SK-N-SH (cell line): Measurements from ENCODE around the gene POLN. TPM values are rescaled to one million over a fixed set of nuclear protein-coding genes. Genes with fewer than 3 reads are reported as not detected.

ENCODE experiments used
- CTCF ChIA-PET: fragments of 300-600, 350-600 bp; formaldehyde crosslinking; extraction: SDS; loops from one replicate; lab custom pipeline; 2021; lab: Yijun Ruan, JAX
- POLR2A ChIA-PET: fragments of 350-600 bp; sonication (Branson Sonifier 250); formaldehyde crosslinking; extraction: SDS; loops from one replicate; lab custom pipeline; 2020; ENCODE audit warnings: antibody characterized with exemption, inconsistent platforms; lab: Yijun Ruan, JAX
- DNase-seq: peaks from one replicate; pipeline ENCODE4 v3.0.0; 2012
- H2AFZ ChIP-seq: fragments of 200-600 bp; sonication (generic); 2 replicates; pipeline ENCODE4 v1.8.1; 2016; ENCODE audit warnings: antibody characterized with exemption, mild to moderate bottlenecking, low read depth
- H3F3A ChIP-seq: fragments of 200-600 bp; sonication (generic); replicated peaks from 2 replicates; pipeline ENCODE3; 2016; ENCODE audit warnings: antibody characterized with exemption, mild to moderate bottlenecking; ENCODE audit not compliant: insufficient read depth
- H3K27ac ChIP-seq, 2 experiments: fragments of 200-500 bp in 1 of 2; fragments of 200-600 bp in 1 of 2; sonication (Bioruptor generic) in 1 of 2; sonication (generic), shearing (Covaris generic) in 1 of 2; 2 replicates each; pipeline versions ENCODE4 v1.5.1 to v1.6.1; 2014 to 2016; ENCODE audit warnings: low read depth in 2 of 2, inconsistent platforms in 1 of 2, low read length in 1 of 2, mild to moderate bottlenecking in 1 of 2, mixed read lengths in 1 of 2
- H3K27me3 ChIP-seq: fragments of 200-600 bp; sonication (generic), shearing (Covaris generic); 2 replicates; pipeline ENCODE4 v1.6.1; 2016; ENCODE audit warnings: mixed run types; ENCODE audit not compliant: insufficient read depth
- H3K36me3 ChIP-seq, 2 experiments: fragments of 200-500 bp in 1 of 2; fragments of 200-600 bp in 1 of 2; sonication (Bioruptor generic) in 1 of 2; sonication (generic) in 1 of 2; replicated peaks in 1 of 2; 2 replicates each; pipeline versions ENCODE3 to v1.5.1; 2014 to 2016; ENCODE audit warnings: low read length in 1 of 2, mild to moderate bottlenecking in 1 of 2; ENCODE audit not compliant: insufficient read depth in 2 of 2, control insufficient read depth in 1 of 2
- H3K4me1 ChIP-seq, 2 experiments: fragments of 200-500 bp in 1 of 2; fragments of 200-600 bp in 1 of 2; sonication (Bioruptor generic) in 1 of 2; sonication (generic), shearing (Covaris generic) in 1 of 2; 2 replicates each; pipeline versions ENCODE4 v1.5.1 to v1.6.1; 2014 to 2016; ENCODE audit warnings: low read depth in 1 of 2, low read length in 1 of 2, mixed run types in 1 of 2; ENCODE audit not compliant: insufficient read depth in 2 of 2, control insufficient read depth in 1 of 2
- H3K4me2 ChIP-seq: fragments of 200-600 bp; sonication (generic), shearing (Covaris generic); 2 replicates; pipeline ENCODE4 v1.6.1; 2017; ENCODE audit warnings: mixed run types
- H3K4me3 ChIP-seq, 2 experiments: fragments of 200-500 bp in 1 of 2; fragments of 200-600 bp in 1 of 2; sonication (Bioruptor generic) in 1 of 2; sonication (generic), shearing (Covaris generic) in 1 of 2; 2 replicates each; pipeline versions ENCODE4 v1.5.1 to v1.8.1; 2014 to 2016; ENCODE audit warnings: low read depth in 2 of 2, inconsistent platforms in 1 of 2, low read length in 1 of 2, mild to moderate bottlenecking in 1 of 2, mixed read lengths in 1 of 2, moderate library complexity in 1 of 2
- H3K79me2 ChIP-seq: fragments of 200-600 bp; sonication (generic); 2 replicates; pipeline ENCODE4 v1.8.1; 2017; ENCODE audit warnings: mild to moderate bottlenecking; ENCODE audit not compliant: insufficient read depth
- H3K9ac ChIP-seq: fragments of 200-600 bp; sonication (generic); 2 replicates; pipeline ENCODE4 v1.6.1; 2017; ENCODE audit warnings: mixed run types
- H3K9me2 ChIP-seq: fragments of 200-600 bp; sonication (generic); 2 replicates; pipeline ENCODE4 v1.6.1; 2017; ENCODE audit warnings: mixed run types
- H3K9me3 ChIP-seq: fragments of 200-600 bp; sonication (generic); 2 replicates; pipeline ENCODE4 v1.6.1; 2017; ENCODE audit warnings: mixed run types, mild to moderate bottlenecking, moderate library complexity
- H4K20me1 ChIP-seq: fragments of 200-600 bp; sonication (generic); 2 replicates; pipeline ENCODE4 v1.6.1; 2017; ENCODE audit warnings: mild to moderate bottlenecking, mixed run types; ENCODE audit not compliant: insufficient read depth
- CHD2 ChIP-seq: fragments of 150-350 bp; IDR thresholded peaks from 2 replicates; pipeline ENCODE4 v1.6.1; 2018; ENCODE audit warnings: low read length; ENCODE audit not compliant: partially characterized antibody
- CTCF ChIP-seq: fragments of 200-600 bp; sonication (generic); IDR thresholded peaks from 2 replicates; pipeline ENCODE4 v1.6.1; 2017; ENCODE audit warnings: antibody characterized with exemption, mild to moderate bottlenecking, moderate library complexity
- EP300 ChIP-seq, 2 experiments: IDR thresholded peaks; 2 replicates each; pipeline versions ENCODE4 v1.4.0 to v1.6.1; 2012; ENCODE audit warnings: borderline replicate concordance in 1 of 2, low read depth in 1 of 2, low read length in 1 of 2
- GATA2 ChIP-seq: sonication (generic); formaldehyde crosslinking; IDR thresholded peaks from 2 replicates; pipeline ENCODE4 v1.5.0; 2020; ENCODE audit warnings: mild to moderate bottlenecking, missing genetic modification reagents
- NRF1 ChIP-seq: IDR thresholded peaks from 2 replicates; pipeline ENCODE4 v1.6.1; 2012; ENCODE audit warnings: low read depth, mild to moderate bottlenecking, low read length
- RAD21 ChIP-seq: IDR thresholded peaks from 2 replicates; pipeline ENCODE4 v1.6.1; 2012; ENCODE audit warnings: mild to moderate bottlenecking, low read length
- RCOR1 ChIP-seq: fragments of 150-350 bp; IDR thresholded peaks from 2 replicates; pipeline ENCODE4 v1.6.1; 2017; ENCODE audit warnings: antibody characterized with exemption, low read length
- RXRA ChIP-seq: IDR thresholded peaks from 2 replicates; pipeline ENCODE4 v1.4.0; 2012; ENCODE audit warnings: low read depth, mild to moderate bottlenecking, borderline replicate concordance
- SIN3A ChIP-seq: IDR thresholded peaks from 2 replicates; pipeline ENCODE4 v1.6.1; 2012; ENCODE audit warnings: low read depth, mild to moderate bottlenecking, low read length, moderate library complexity, borderline replicate concordance
- TEAD4 ChIP-seq: IDR thresholded peaks from 2 replicates; pipeline ENCODE4 v1.4.0; 2012; ENCODE audit warnings: mild to moderate bottlenecking, borderline replicate concordance; ENCODE audit not compliant: insufficient read depth
- YY1 ChIP-seq: IDR thresholded peaks from 2 replicates; pipeline ENCODE4 v1.4.0; 2012; ENCODE audit warnings: low read depth, mild to moderate bottlenecking
- whole genome bisulfite sequencing: methylation state at CpG from one replicate; pipeline ENCODE4 v1.1.6; 2017; ENCODE audit warnings: low lambda C conversion rate; 5-methylcytosine and 5-hydroxymethylcytosine counted together
- polyA plus RNA-seq, 3 experiments: library from polyadenylated mRNA; depleted of rRNA; stranded (reverse); fragments of >200 nt; gene quantifications; 2 replicates each; pipeline ENCODE4 v1.2.3, GENCODE V29; 2012
- TF ChIP-seq, protein P1 (sequence below): IDR thresholded peaks from 2 replicates; pipeline ENCODE4 v1.4.0; 2012; ENCODE audit warnings: low read depth

Gene POLN
- polyA plus RNA-seq, 1 of the 3 experiments (the other 2 are of a cell fraction) = 0.67 TPM

GRCh38 chr4:2265113-2266110 is 23.5 kb upstream of the POLN start:
- Histone ChIP-seq H3K9me3 (no peaks in the 10 kb centered on the region), H3K27me3 (no peaks in the 10 kb centered on the region), H4K20me1 (peaks cover 2% of the 10 kb centered on the region; the same call in 1 of the 2 replicates), H3K4me2 (0 out of 2 replicates have a peak overlapping the region, but pooled peaks have one; percentile 7), H3K79me2 (peaks cover 9% of the 10 kb centered on the region), H3K9ac (no peak overlapping the region), H3K4me1 (peaks cover under 1 to 55% of the 10 kb centered on the region in 2 experiments; a peak in 2 of 4 replicates), H2AFZ (no peak overlapping the region), H3K9me2 (no peaks in the 10 kb centered on the region), H3K4me3 (no peak overlapping the region), H3K36me3 (no peaks in the 10 kb centered on the region), H3K27ac (peak overlapping the region in 1 of 2 experiments; percentile 44; a peak in 1 of 4 replicates), H3F3A (no peaks in the 10 kb centered on the region)
- WGBS = 92% methylated on average over 18 of the region's 19 CpGs
- no peak for DNase-seq
- POLR2A ChIA-PET = no interaction called here
- CTCF ChIA-PET = interaction anchor here (1.3 kb wide), 2 partner anchors 95 to 171 kb away, joined by 3 to 4 read pairs; no protein-coding TSS in a partner anchor
- TF ChIP-seq CHD2 = no peak
- 0 out of 2 replicates have a peak, but pooled peaks have one; percentile 9 for TF ChIP-seq CTCF

- 95% methylated on average over 2 of the region's 6 CpGs for WGBS
- Histone ChIP-seq H3K9me2 (no peaks in the 10 kb centered on the region), H3K27ac (no peak overlapping the region), H3K9me3 (no peaks in the 10 kb centered on the region), H3K36me3 (peaks cover 0 to 4% of the 10 kb centered on the region in 2 experiments), H3K9ac (no peak overlapping the region), H2AFZ (no peak overlapping the region)
- DNase-seq = no peak
- TF ChIP-seq RAD21 = no peak
- TF ChIP-seq SIN3A = no peak
- no peak for TF ChIP-seq NRF1
- no peak for TF ChIP-seq EP300 (IDR thresholded peaks at IDR 0.05; ENCODE audit: borderline replicate concordance in 1 of 2, low read depth in 1 of 2, low read length in 1 of 2)
- no peak for TF ChIP-seq TEAD4
- TF ChIP-seq GATA2 (CRISPR knock-in tag) = no peak
- TF ChIP-seq, protein P1, sequence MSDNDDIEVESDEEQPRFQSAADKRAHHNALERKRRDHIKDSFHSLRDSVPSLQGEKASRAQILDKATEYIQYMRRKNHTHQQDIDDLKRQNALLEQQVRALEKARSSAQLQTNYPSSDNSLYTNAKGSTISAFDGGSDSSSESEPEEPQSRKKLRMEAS = no peak
- TF ChIP-seq RXRA = no peak
- TF ChIP-seq YY1 = no peak
- TF ChIP-seq RCOR1 = no peak
- TF ChIP-seq, all 33 proteins: peak for 0
- H4K20me1 ChIP-seq = peaks cover 10% of the 10 kb centered on the region
- no peak overlapping the region for H3K4me3 ChIP-seq
- ChIA-PET CTCF (interaction anchor here (1.3 kb wide), 1 partner anchor 172 kb away, joined by 3 read pairs; no protein-coding TSS in a partner anchor), POLR2A (no interaction called here)
- H3K79me2 ChIP-seq = peaks cover 17% of the 10 kb centered on the region
- no peaks in the 10 kb centered on the region for H3F3A ChIP-seq
- peaks cover 5 to 55% of the 10 kb centered on the region in 2 experiments; a peak in 2 of 4 replicates for H3K4me1 ChIP-seq
- H3K4me2 ChIP-seq = no peak overlapping the region
- no peaks in the 10 kb centered on the region for H3K27me3 ChIP-seq
These were observed 22.6 kb upstream of the POLN start for GRCh38 chr4:2264481-2265041.
